ENCODE results near the gene CRIP1. TPM values are rescaled to one million over a fixed set of nuclear protein-coding genes. Genes with fewer than 3 reads are reported as not detected.

Gene CRIP1
- total and polyA plus RNA-seq, 2 donors (not counting 3 experiments of a cell fraction or from before 2014, with no cell fraction given), result 3.1 to 8.1 TPM

GRCh38 chr14:105464501-105464900 lies 22.2 kb upstream of the CRIP1 start:
- POLR2A ChIA-PET, result no interaction called here
- TSS peak; percentile 37 for BruUV-seq (replicated peaks)
- Histone ChIP-seq H3K9me3 (replicated peaks; ENCODE audit: control insufficient read depth, insufficient read depth, low read length) (no peaks in the 10 kb centered on the region), H3K36me3 (ENCODE audit: control insufficient read depth in 2 of 2, extremely low read depth in 1 of 2, insufficient read depth in 2 of 2, low read length in 2 of 2) (peaks cover 10 to 59% of the 10 kb centered on the region in 2 experiments), H3K9ac (replicated peaks; ENCODE audit: extremely low read depth, insufficient read depth, low read length) (no peak overlapping the region), H2AFZ (ENCODE audit: low read depth, low read length) (no peak overlapping the region), H3K9me1 (replicated peaks; ENCODE audit: control insufficient read depth, extremely low read depth, insufficient read depth, low read length) (no peaks in the 10 kb centered on the region), H3K27me3 (ENCODE audit: control insufficient read depth in 2 of 2, insufficient read depth in 2 of 2, low read length in 2 of 2) (no peaks in the 10 kb centered on the region), H3K4me3 (replicated peaks in 1 of 3; ENCODE audit: insufficient read depth in 1 of 3, low read depth in 1 of 3, low read length in 3 of 3) (no peak overlapping the region), H3K27ac (ENCODE audit: insufficient read depth, low read depth, low read length) (no peak overlapping the region), H3K4me1 (ENCODE audit: control insufficient read depth, extremely low read depth, insufficient read depth, low read length) (no peaks in the 10 kb centered on the region), H3K4me2 (ENCODE audit: insufficient read depth, low read length) (no peak overlapping the region), H4K20me1 (replicated peaks; ENCODE audit: control insufficient read depth, extremely low read depth, insufficient read depth, low read length) (no peaks in the 10 kb centered on the region), H3K79me2 (ENCODE audit: control insufficient read depth, insufficient read depth, low read length) (no peaks in the 10 kb centered on the region)
- DNase-seq (ENCODE audit: low read depth, low spot score), result no peak
- intact Hi-C loops (cut with micrococcal nuclease), result no loop called here
- CTCF ChIA-PET, result interaction anchor here (1.0 kb wide), 1 partner anchor 16 kb away, joined by 3 read pairs; no protein-coding TSS in a partner anchor
- no peak for FAIRE-seq
- dilution Hi-C loops (cut with MboI; ENCODE audit: extremely low pct_ligation_motif_present, low sequenced_read_pairs), result no loop called here
- TF ChIP-seq MAX (IDR thresholded peaks at IDR 0.05; ENCODE audit: insufficient read depth, insufficient read length) (no peak), POLR2A (IDR thresholded peaks at IDR 0.05; ENCODE audit: low read depth, low read length) (no peak), GATA2 (IDR thresholded peaks at IDR 0.05; ENCODE audit: insufficient read depth, insufficient read length, low read depth, low read length) (no peak), JUN (IDR thresholded peaks at IDR 0.05; ENCODE audit: borderline replicate concordance, insufficient read depth, insufficient read length, low read depth) (no peak), POLR2AphosphoS5 (IDR thresholded peaks at IDR 0.05; ENCODE audit: insufficient read depth, low read depth, low read length) (no peak), MYC (IDR thresholded peaks at IDR 0.05; ENCODE audit: low read depth, low read length) (no peak), EZH2 (IDR thresholded peaks at IDR 0.05; ENCODE audit: borderline replicate concordance, low read depth, low read length, severe bottlenecking) (no peak), CTCF (IDR thresholded peaks at IDR 0.05; ENCODE audit: extremely low read depth in 1 of 2, insufficient read depth in 1 of 2, low read depth in 1 of 2, low read length in 2 of 2) (no peak), FOS (IDR thresholded peaks at IDR 0.05; ENCODE audit: borderline replicate concordance, insufficient read depth, low read length) (no peak)

All from endothelial cell of umbilical vein (primary cell).